Activated gamma-delta T cell (primary cell): ENCODE results near the gene VRK2.
"Not testable (repeated sequence)": the region's sequence is repeated elsewhere in the genome, so short reads cannot be mapped to it uniquely, and the experiment has no call there.

Experiments used
- DNase-seq: peaks from one replicate; lab custom pipeline; 2025; lab: John Stamatoyannopoulos, UW

Gene VRK2

GRCh38 chr2:58158481-58158880 is 111.9 kb downstream of the VRK2 start:
- no peak for DNase-seq

DNA sequence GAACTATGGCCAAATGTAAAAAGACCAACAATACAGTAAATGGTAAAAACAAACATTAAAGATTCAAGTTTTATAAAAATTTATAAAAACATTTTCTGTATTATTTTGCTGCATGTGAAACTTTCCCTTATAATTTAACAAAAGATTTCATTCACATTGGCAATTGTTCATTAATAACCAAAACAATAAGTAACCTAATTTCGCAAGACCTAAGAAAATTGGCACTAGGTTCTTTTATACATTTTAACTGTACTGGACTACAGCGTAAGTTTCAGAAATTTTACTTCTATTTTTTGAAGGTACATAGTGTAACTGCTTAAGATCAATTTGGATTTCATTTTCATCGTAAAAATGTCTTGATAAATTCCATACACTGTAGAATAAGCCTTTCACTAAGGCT is 117.3 kb downstream of the VRK2 start:
- no peak for DNase-seq

DNA sequence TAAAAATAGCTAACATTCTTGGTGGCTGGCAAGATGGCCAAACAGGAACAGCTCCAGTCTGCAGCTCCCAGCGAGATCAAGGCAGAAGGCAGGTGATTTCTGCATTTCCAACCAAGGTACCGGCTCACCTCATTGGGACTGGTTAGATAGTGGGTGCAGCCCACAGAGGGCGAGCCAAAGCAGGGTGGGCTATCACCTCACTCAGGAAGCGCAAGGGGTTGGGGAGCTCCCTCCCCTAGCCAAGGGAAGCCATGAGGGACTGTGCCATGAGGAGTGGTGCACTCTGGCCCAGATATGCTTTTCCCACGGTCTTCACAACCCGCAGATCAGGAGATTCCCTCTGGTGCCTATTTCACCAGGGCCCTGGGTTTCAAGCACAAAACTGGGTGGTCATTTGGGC is 121.5 kb downstream of the VRK2 start:
- not testable (repeated sequence) for DNase-seq

DNA sequence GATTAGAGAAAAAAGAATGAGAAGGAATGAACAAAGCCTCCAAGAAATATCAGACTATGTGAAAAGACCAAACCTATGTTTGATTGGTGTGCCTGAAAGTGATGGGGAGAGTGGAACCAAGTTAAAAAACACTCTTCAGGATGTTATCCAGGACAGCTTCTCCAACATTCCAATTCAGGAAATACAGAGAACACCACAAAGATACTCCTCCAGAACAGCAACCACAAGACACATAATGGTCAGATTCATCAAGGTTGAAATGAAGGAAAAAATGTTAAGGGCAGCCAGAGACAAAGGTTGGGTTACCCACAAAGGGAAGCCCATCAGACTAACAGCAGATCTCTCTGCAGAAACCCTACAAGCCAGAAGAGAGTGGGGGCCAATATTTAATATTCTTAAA is 123.2 kb downstream of the VRK2 start:
- DNase-seq, result not testable (repeated sequence)

DNA sequence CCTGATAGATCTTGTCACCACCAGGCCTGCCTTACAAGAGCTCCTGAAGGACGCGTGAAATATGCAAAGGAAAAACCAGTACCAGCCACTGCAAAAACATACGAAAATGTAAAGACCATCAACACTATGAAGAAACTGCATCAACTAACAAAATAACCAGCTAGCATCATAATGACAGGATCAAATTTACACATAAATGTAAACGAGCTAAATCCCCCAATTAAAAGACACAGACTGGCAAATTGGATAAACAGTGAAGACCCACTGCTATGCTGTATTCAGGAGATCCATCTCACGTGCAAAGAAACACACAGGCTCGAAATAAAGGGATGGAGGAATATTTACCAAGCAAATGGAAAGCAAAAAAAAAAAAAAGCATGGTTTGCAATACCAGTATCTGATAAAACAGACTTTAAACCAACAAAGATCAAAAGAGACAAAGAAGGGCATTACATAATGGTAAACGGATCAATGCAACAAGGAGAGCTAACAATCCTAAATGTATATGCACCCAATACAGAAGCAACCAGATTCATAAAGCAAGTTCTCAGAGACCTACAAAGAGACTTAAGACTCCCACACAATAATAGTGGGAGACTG is 123.8 kb downstream of the VRK2 start:
- DNase-seq, result not testable (repeated sequence)

DNA sequence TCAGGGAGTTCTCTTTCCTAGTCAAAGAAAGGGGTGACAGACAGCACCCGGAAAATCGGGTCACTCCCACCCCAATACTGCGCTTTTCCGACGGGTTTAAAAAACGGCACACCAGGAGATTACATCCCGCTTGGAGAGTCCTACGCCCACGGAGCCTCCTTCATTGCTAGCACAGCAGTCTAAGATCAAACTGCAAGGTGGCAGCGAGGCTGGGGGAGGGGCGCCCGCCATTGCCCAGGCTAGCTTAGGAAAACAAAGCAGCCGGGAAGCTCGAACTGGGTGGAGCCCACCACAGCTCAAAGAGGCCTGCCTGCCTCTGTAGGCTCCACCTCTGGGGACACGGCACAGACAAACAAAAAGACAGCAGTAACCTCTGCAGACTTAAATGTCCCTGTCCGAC is 125.2 kb downstream of the VRK2 start:
- not testable (repeated sequence) for DNase-seq

DNA sequence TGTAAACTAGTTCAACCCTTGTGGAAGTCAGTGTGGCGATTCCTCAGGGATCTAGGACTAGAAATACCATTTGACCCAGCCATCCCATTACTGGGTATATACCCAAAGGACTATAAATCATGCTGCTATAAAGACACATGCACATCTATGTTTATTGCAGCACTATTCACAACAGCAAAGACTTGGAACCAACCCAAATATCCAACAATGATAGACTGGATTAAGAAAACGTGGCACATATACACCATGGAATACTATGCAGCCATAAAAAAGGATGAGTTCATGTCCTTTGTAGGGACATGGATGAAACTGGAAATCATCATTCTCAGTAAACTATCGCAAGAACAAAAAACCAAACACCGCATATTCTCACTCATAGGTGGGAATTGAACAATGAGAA is 130.6 kb downstream of the VRK2 start:
- DNase-seq, result not testable (repeated sequence)

GRCh38 chr2:58180175-58180574 is 133.6 kb downstream of the VRK2 start:
- DNase-seq, result not testable (repeated sequence)

- no peak for DNase-seq
Observed at GRCh38 chr2:58180635-58181034, 134.0 kb downstream of the VRK2 start.

DNA sequence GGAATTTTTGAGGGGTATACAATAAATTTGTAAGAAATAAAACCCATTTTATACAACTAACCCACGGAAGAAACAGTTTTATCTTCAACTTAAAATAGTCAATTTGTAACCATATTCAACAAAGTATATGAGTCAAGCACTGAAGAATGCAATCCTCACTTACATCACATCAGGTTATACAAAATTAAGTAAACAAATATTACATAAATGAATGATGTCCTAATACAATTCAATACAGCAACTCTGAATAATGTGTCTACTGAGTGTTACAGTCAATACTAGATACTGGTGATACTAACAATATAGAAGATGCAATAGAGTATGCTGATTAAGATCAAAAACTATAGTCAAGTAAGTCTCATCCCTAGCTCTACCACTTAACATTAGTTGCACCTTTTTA is 135.9 kb downstream of the VRK2 start:
- DNase-seq, result no peak

- DNase-seq, result no peak
Observed at GRCh38 chr2:58186501-58186900, 139.9 kb downstream of the VRK2 start.

- not testable (repeated sequence) for DNase-seq
Observed at GRCh38 chr2:58187022-58187421, 140.4 kb downstream of the VRK2 start.

DNA sequence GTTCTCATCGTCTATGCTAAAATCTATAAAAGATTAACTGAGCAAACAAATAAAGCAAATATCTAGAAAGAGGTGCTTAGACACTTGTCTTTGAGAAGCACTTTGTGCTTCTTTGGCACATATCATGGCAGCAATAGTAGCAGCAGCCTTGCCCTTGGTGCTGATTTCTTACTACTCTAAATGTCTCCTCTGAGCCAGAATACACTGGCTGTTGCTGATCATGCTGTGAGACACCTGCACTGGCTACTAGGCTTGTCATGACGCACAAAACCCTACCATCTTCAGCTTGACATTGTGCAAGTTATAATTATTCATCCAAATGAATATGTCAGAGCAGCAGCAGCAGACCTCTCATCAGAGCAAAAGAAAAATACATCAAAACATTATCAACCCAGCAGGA is 147.9 kb downstream of the VRK2 start:
- no peak for DNase-seq

DNA sequence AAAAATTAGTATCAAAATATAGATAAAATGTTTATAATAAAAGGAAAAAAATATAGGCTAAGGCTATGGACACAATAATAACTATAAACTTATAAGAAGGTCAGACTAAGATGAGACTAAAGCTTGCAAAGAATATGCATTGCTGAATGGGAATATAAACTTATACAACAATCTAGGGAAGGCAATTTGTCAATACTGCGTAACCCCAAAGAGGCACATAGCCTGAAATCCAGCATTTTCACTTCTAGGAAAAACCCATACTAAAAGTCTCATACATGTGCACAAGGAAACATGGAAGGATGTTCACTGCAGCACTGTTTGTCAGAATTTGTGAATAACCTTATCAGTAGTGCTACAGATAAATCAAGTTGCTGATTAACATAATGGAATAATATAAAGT is 149.1 kb downstream of the VRK2 start:
- no peak for DNase-seq

DNA sequence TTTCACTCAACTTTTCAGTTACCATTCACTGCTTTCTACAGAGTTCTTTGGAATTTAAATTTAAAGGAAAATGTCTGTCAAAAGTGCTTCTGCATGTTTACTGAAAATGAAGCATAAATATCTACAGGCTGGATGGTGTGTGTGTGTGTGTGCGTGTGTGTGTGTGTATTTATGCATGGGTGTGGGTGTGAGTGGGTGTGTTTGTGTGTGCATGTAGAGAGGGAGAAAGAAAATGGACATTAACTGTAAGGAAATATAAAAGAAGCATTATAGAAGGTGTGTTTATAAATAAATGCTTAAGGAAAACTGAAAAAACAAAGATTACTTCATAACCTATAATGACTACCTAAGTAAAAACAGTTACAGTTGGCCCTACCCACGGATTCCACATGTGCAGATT is 151.3 kb downstream of the VRK2 start:
- DNase-seq, result no peak

GRCh38 chr2:58202404-58202803 is 155.8 kb downstream of the VRK2 start:
- no peak for DNase-seq

DNA sequence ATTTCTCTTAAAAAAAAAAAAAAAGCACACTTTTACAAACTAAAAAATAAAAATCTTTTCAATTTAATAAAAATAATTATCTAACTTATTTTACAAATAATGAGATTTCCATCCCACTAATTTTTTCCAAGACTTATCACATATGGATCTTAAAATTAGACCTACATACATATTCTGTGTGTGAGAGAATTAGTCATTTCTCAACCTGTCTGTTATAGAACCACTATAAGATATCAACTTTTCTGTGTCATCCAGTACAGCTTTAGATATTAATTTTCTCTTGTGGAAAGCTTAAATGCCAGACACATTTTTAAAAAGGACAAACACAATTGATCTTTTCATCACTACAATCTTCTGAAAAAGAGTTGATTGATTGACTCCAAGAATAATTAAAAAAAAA is 156.4 kb downstream of the VRK2 start:
- no peak for DNase-seq

DNA sequence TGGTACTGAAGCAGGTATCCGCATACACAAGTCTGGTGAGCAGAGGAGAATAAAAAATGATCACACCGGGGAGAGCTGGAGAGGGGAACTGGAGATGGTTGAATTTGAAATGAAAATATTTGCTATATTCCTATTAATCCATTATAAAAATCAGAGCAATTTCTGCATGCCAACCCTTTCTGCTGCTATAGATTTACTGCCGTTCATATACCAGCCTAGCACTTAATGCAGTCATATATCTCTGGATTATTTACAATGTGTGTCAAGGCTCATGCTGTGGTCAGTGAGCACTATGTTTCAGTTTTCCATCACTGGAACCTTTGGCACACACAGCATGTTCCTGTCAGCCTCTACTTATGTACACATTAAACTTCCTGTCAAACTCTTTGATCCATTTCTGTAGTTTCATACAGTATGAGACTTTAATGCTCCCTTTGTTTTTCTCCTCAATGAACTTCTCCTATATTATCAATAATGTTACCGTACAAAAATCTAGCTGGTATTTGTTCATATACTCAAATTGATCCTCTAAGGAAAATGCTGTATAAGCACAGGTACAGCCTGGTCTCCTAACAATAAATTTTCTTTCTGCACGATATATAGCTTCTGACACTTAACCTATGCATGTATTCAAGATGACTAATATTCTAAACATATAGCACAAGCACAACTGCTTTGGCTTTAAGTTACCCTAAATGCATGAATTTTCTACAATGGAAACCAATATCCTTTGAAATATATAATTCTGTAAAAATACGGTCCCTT is 157.8 kb downstream of the VRK2 start:
- no peak for DNase-seq

- DNase-seq, result no peak
Observed at GRCh38 chr2:58206785-58207184, 160.2 kb downstream of the VRK2 start.

DNA sequence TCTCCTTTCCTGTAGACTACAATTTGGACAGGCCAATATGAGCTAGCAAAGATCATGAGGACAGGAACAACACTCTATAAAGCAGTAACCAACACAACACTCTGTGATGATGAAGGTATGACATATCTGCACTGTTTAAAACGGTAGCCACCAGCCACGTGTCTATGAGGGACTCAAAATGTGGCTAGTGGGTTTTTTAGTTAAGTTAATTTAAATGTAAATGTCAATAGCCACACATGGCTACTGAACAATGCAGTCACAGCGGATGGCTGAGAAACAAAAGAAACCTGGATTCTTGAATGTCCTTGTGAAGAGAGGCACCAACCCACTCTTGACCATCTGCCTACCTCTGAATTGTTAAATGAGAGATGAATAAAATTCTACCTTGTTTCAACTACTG is 160.6 kb downstream of the VRK2 start:
- DNase-seq, result no peak
